GM12891 (cell line): ENCODE data around the gene NBAS.

Experiments
- PAX5 ChIP-seq: IDR thresholded peaks from 2 replicates; pipeline ENCODE4 v1.6.1; 2011; ENCODE audit warnings: low read length, moderate library complexity, mild to moderate bottlenecking; ENCODE audit not compliant: insufficient read depth, severe bottlenecking
- POLR2A ChIP-seq: IDR thresholded peaks from 2 replicates; pipeline ENCODE4 v1.6.1; 2011; ENCODE audit warnings: low read depth, low read length, control low read depth
- POLR2AphosphoS5 ChIP-seq: IDR thresholded peaks from 2 replicates; pipeline ENCODE4 v1.6.1; 2011; ENCODE audit warnings: low read depth, low read length, control low read depth
- POU2F2 ChIP-seq: IDR thresholded peaks from 2 replicates; pipeline ENCODE4 v1.6.1; 2011; ENCODE audit warnings: low read depth, mild to moderate bottlenecking, control low read depth, low read length, moderate library complexity
- SPI1 ChIP-seq: IDR thresholded peaks from 2 replicates; pipeline ENCODE4 v1.6.1; 2011; ENCODE audit warnings: low read depth, low read length, control low read depth
- TAF1 ChIP-seq: IDR thresholded peaks from 2 replicates; pipeline ENCODE4 v1.6.1; 2011; ENCODE audit warnings: low read depth, low read length, control low read depth

DNA sequence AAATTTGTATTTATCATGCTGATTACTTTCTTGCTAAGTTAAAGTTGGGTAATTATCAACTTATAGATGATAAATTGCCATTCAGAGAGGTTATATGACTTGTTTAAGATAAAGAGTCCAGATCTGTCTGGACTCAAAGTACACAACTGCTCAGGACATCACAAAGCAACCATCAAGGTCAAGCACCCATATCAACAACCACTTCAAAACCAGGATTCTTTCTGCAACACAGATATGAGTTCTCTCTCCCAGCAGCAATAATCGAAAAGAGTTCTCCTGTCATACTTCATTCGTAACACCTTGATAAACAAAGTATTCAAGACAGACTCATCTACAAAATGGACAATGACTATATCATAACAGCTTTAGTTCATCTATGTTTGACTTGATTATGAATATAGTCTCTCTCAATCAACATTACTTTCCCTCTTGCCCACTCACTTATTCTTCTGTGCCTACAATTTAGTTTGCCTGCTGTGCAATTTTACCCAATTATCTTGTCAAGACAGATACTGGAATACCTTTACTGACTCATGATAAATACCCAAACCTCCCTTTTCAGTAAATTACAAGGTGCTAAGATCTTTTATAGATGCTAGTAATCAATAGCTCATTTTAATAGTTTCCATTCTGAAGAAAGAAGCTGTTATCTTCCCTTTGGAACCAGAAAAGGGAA lies 281.8 kb downstream of the NBAS start:
- TF ChIP-seq POLR2A (no peak), POLR2AphosphoS5 (no peak), SPI1 (no peak), TAF1 (no peak), POU2F2 (no peak), PAX5 (no peak)
